ENCODE measurements around the gene TNNT3.
"Not testable (repeated sequence)": the region's sequence is repeated elsewhere in the genome, so short reads cannot be mapped to it uniquely, and the experiment has no call there.

TNNT3 gene

GRCh38 chr11:1881442-1882264 is 37.9 kb upstream of the TNNT3 start:
- DNase-seq (ENCODE audit: low spot score), result no peak

- peak; percentile 91 for DNase-seq (ENCODE audit: low spot score)
These were observed 37.0 kb upstream of the TNNT3 start for GRCh38 chr11:1882265-1883238.

- no peak for DNase-seq (ENCODE audit: low spot score)
These were observed 35.9 kb upstream of the TNNT3 start for GRCh38 chr11:1883346-1884302.

GRCh38 chr11:1884303-1884700 is 35.2 kb upstream of the TNNT3 start:
- DNase-seq (ENCODE audit: low spot score), result no peak

GRCh38 chr11:1886551-1886950 is 33.0 kb upstream of the TNNT3 start:
- DNase-seq (ENCODE audit: low spot score), result not testable (repeated sequence)

- no peak for DNase-seq (ENCODE audit: low spot score)
These were observed 31.8 kb upstream of the TNNT3 start for GRCh38 chr11:1887451-1888346.

GRCh38 chr11:1888347-1888753 is 31.2 kb upstream of the TNNT3 start:
- no peak for DNase-seq (ENCODE audit: low spot score)

- DNase-seq (ENCODE audit: low spot score), result no peak
These were observed 30.7 kb upstream of the TNNT3 start for GRCh38 chr11:1888811-1889210.

- DNase-seq (ENCODE audit: low spot score), result no peak
These were observed 30.1 kb upstream of the TNNT3 start for GRCh38 chr11:1889224-1889930.

GRCh38 chr11:1889941-1890855 is 29.3 kb upstream of the TNNT3 start:
- no peak for DNase-seq (ENCODE audit: low spot score)

- no peak for DNase-seq (ENCODE audit: low spot score)
These were observed 28.4 kb upstream of the TNNT3 start for GRCh38 chr11:1890856-1891830.

- no peak for DNase-seq (ENCODE audit: low spot score)
These were observed 27.7 kb upstream of the TNNT3 start, which contains the start of gene PRR33 for GRCh38 chr11:1891831-1892115. PRR33 (minus strand) TSS chr11:1891895; CDS start chr11:1890584, 1,311 bp downstream.

- DNase-seq (ENCODE audit: low spot score), result no peak
These were observed 27.4 kb upstream of the TNNT3 start for GRCh38 chr11:1892116-1892515.

- DNase-seq (ENCODE audit: low spot score), result no peak
These were observed 26.9 kb upstream of the TNNT3 start for GRCh38 chr11:1892558-1892957.

GRCh38 chr11:1893581-1894359 is 25.7 kb upstream of the TNNT3 start:
- DNase-seq (ENCODE audit: low spot score), result no peak

- no peak for DNase-seq (ENCODE audit: low spot score)
These were observed 24.7 kb upstream of the TNNT3 start for GRCh38 chr11:1894759-1895158.

- DNase-seq (ENCODE audit: low spot score), result no peak
These were observed 23.0 kb upstream of the TNNT3 start for GRCh38 chr11:1896468-1896867.

Data from hepatic stellate cell (primary cell).